GM18511 (cell line): ENCODE measurements around the gene PLEKHO2.
A peak's percentile ranks its signal among the peaks of the same experiment; 100 is the strongest.

ENCODE experiments used
- ATAC-seq: cut with Tn5 transposase; IDR thresholded peaks from one replicate; pipeline ENCODE4 v1.9.1; 2021; ENCODE audit warnings: mild to moderate bottlenecking, moderate library complexity; ENCODE audit not compliant: unreplicated experiment

PLEKHO2 gene

DNA sequence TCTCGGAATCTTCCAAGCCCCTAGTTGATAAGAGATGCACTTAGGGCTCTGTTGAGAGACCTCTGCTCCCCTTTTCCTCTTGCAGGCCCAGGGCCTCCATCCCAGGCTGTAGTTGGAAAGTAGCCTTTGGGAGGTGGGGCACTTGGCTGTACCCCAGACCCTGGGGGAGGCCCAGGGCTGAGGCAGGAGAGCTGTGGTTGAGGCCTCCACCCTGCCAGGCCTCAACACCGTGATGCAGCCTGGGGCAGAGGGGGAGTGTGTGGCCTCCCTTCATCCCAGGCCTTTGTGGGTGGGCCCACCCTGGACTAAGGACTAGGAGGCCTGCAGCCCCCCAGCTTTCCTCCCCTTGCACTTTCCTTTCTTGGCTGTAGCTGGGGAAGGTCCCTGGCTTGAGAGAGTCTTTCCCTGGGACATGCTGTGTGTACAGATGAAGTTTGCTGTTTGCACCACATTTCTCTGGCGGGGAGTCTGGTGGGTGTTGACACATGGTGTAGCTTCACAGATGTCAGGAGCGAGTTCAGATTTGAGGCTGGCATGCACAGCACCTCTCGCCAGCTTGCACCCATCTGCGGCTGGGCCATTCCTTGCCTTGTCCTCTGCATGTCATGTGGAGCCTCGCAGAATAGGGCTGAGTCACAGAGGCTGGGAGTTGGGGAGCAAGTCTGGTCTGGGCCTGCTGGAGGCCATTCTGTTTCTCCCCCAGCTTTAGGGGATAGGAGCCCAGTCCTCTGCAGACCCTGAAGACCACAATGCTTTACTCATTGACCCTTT lies 13.7 kb downstream of the PLEKHO2 start:
- no peak for ATAC-seq

DNA sequence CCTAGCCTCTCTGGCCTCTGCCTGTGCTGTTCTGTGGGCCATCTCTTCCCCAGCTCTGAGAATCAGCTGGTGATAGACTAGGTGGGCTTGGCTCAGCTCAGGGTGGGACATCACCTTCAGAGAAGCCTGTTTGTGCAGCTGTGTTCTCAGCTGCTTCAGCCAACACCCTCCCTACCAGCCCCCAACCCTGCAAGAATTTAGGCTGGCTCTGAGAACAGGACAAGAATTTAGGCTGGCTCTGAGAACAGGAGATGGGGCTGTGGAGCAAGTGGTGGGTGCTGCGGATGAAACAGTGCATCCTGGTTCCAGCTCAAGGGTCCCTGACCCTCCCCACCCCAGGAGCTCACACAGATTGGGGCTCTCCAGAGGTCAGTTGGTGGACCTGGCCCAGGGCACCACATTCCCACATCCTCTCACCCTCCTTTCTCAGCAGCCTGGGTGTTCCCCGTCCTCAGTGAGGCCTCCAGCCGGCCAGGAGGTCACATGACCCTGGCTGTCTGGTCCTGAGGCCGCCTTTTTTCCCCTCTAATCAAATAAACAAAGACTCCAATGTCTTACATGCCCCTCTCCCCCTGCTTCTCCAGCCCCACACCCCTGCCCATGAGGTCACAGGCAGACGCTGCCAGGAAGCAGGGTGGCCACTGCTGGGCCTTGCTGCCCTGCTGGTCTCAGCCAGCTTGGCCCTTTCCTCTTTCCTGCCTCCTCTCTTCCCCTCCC lies 14.9 kb downstream of the PLEKHO2 start:
- no peak for ATAC-seq

DNA sequence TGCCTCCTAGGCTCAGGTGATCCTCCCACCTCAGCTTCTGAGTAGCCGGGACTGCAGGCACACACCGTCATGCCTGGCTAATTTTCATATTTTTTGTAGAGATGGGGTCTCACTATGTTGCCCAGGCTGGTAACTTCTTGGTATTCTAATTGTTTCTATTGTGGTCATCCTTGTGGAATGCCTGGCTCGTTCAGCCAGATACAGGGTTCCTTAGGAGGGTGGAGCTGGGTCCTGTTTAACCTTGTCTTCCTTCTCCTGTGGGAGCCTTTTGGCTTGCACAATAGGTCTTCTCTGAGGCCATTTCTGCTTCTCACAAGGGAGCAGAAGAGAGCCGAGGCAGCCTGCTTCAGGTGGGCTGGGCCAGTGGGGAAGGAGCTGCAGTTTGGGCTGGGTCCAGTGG lies 15.7 kb downstream of the PLEKHO2 start:
- ATAC-seq, result no peak

DNA sequence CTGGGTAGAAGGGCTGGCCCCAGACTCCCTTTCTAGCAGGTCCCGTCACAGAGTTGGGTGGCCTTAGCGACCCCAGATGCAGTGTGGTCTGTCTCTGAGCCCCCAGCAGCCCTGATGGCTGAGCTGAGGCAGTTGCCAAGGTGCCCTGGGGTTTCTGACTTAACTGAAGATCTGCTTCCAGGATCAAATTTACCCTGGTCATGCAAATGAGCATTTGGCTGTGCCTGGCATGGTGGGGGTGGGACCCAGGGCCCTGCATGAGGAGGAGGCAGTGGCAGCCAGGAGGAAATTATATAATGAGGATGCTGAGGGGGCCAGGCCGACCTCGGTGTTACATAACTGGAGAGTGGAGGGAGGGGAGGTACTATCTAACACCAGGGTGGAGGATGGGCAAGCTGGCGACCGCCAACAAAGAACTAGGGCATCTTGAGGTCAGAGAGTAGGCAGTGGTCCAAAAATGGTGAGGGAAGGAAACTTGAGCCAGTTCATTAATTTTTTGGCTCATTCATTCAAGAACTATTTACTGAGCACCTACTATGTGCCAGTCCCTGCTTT lies 16.4 kb downstream of the PLEKHO2 start:
- no peak for ATAC-seq

DNA sequence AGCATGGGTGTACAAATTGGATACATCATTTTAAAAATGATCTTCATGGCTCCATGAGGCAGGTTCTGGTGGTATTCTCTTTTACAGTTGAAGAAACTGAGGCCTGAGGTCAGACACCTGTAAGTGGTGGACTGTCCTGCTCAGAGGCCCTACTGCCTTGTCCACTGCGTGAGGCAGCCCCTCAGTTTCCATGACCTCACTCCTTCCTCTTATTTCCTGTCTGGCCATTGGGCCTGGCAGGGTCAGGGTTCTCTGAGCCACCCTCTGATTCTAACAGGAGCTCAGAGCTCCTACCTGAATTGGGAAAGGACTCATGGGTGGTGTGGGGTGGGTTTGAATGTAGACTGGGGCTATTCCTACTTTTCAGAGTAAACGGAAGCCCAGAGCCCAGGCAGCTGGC lies 17.5 kb downstream of the PLEKHO2 start:
- ATAC-seq, result no peak

DNA sequence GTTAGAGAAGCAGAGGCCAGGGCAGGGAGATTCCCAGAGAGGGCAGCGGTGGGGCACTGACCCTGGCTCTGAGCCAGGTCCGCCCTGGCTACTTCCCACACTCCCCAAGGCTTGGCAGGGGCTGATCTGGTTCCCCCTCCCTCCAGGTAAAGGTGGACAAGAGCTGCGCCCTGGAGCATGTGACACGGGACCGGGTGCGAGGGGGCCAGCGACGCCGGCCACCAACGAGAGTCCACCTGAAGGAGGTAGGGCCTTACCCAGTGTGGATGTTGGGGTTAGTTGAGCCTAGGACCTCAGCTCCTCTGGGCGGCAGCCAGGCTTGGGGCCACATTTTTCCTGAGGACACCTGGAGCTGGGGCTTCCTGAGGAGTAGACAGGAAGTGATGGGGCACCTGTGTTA lies 19.6 kb downstream of the PLEKHO2 start:
- ATAC-seq, result no peak

DNA sequence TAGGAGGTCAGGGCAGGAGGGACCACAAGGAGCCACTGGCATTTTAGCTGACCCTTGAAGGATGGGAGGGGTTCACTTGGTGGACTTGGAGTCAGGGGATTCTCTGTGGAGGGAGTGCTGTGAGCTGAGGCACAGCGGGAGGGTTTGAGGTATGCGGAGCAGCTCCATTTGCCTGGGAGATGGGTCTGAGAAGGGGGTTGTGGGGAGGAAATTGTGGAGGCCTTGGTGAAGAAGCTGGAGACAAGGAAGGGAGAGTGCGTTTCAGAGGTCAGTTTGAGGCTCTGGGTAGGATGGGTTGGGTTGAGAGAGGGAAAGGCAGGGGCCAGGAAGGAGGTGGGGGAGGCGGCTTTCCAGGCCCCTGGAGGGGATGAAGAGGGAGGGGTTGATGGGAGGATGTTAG lies 20.2 kb downstream of the PLEKHO2 start:
- ATAC-seq, result no peak

DNA sequence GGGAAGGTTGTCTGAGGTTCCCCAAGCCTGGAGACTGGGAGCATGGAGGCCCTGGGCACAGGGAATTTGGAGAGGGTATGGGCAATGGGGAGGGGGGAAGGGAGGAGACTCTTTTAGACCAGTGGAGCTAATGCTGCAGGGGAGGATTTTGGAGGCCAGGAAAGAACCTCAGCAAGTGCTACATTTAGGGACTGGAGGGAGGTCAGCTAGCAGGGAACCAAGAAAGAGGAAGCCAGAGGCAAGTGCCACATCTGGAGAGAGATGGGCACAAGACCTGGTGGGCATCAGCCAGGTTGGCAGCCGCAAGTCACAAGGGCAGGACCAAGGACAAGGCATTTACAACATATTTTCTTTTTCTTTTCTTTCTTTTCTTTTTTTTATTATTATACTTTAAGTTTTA lies 20.7 kb downstream of the PLEKHO2 start:
- ATAC-seq, result no peak

DNA sequence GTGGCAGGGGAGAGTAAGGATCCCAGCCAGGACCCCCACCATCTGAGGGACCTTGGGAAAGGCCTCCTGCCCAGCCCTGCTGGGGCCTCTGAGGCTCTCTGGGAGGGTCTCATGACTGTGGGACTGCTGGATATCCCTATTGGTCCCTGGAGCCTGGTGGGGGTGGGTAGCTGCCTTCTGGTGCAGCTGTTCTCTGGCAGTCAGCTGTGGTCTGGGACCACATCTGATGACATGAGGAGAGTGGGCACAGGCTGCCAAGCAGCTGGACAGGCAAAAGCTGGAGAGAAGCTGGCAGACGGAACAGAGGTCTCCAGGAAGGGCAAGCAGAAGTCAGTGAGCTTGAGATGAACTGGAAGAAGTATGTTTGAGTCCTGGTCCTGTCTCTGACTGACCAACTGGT lies 22.4 kb downstream of the PLEKHO2 start:
- ATAC-seq, result no peak

DNA sequence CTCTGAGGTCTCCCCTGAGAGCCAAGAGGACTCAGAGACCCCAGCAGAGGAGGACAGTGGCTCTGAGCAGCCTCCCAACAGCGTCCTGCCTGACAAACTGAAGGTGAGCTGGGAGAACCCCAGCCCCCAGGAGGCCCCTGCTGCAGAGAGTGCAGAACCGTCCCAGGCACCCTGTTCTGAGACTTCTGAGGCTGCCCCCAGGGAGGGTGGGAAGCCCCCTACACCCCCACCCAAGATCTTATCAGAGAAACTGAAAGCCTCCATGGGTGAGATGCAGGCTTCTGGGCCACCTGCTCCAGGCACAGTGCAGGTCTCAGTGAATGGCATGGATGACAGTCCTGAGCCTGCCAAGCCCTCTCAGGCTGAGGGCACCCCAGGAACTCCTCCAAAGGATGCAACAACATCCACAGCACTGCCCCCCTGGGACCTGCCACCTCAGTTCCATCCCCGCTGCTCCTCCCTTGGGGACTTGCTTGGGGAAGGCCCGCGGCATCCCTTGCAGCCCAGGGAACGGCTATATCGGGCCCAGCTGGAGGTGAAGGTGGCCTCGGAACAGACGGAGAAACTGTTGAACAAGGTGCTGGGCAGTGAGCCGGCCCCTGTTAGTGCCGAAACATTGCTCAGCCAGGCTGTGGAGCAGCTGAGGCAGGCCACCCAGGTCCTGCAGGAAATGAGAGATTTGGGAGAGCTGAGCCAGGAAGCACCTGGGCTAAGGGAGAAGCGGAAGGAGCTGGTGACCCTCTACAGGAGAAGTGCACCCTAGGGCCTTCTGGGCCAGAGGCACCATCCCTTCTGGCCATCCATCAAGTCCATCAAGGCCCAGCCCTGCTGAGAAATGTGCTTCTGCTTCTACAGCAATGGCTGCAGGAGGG lies 23.6 kb downstream of the PLEKHO2 start:
- peak; percentile 54 for ATAC-seq

DNA sequence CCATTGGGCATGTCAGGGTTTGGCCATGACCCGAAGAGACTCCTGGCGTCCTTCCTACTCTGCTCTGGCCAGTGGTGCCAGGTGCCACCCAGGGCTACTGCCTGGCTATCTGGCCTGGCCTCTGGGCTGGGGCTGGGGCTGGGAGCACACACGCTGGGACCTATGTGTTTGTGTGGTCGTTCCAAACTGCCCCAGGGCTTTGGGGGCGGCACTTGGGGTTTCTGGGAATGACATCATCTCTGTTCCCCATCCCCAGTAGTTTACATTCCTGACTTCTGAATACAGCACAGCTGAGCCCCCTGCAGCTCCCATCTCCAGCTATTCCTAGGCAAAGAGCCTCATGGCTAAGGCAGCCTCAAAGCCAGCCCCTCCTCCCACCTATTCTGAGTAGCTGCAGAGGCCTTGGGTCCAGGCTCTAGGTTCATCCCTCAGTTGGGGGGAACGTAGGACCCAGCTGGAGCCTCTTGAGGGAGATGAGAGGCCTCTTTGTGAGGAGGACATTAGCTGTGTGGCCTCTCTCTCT lies 24.3 kb downstream of the PLEKHO2 start:
- ATAC-seq, result no peak

DNA sequence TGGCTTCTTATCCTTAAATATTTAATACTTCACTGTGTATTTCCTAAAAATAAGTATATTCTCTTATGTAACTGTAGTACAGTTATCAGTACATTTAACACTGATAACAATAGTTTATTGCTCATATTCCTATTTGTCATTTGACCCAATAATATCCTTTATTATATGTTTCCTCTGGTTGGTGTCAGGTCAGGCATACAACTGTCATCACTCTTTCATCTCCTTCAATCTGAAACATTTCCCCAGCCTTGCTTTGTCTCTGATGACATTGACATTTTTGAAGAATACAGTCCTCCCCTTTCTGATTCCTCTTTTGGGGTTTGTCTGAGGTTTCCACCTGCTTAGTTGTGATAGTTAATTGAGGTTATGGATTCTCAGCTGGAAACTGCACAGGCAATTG lies 27.8 kb downstream of the PLEKHO2 start:
- no peak for ATAC-seq

DNA sequence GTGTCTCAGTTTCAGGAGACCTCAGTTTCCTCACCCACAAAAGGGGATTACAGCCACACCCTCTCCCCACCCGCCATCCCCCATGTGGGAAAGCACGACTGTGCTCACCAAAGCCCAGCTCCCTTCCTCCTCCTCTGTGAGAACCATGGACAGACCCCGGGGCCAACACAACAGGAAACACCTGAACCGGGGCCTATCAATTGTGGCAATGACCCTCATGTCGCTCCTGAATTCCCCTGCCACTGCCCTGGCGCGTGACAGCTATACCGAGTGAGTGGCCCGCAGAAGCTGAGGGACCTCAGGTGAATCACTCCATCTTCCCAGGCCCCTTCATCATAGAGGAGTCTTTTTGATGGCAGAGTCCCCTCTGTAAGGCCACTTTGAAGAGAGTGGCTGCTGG lies 28.6 kb downstream of the PLEKHO2 start:
- no peak for ATAC-seq

DNA sequence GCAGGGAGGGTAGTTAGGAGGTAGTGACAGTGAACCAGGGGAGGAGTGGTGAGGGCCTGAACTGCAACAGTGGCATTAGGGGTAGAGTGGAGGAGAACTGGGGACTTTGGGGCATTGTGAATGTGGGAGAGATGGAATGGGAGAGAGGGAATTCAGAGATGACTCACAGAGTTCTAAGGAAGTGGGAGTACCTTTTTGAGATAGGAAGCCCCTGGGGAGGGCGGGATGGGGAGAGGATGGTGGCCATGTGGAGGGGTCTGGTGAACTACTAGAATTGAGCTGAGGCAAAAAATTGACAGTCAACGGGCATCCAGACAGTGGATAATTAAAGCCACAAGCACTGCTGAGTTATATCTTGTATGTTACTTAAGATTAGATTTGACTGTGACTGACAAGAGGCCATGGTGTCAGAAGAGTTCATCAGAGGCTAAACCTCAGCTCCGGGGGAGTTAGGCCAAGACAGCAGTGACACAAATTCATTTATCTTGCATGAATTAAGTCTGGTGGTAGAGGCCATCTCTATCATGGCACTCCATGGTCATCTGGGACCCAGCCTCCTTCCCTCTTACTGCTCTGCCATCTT lies 34.0 kb downstream of the PLEKHO2 start:
- ATAC-seq, result no peak

DNA sequence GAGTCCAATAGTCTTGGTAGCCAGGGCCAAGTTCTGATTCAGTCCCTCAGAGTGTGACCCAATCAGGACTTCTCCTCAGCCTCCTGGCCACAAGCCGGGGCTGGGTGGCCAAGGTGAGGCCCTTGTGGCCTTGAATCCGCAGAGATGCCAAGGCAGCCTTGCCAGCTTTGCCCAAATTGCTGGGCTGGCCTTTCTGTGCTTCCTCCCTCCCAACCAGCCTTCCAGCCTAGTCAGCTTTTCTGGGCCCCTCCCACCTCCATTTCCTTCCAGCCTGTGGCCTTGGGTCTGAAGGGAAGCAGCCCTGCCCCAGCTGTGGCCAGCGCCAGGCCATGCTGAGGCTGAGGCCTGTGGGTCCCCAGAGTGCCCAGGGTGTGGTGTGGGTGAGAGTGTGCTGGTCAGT lies 35.7 kb downstream of the PLEKHO2 start:
- no peak for ATAC-seq

DNA sequence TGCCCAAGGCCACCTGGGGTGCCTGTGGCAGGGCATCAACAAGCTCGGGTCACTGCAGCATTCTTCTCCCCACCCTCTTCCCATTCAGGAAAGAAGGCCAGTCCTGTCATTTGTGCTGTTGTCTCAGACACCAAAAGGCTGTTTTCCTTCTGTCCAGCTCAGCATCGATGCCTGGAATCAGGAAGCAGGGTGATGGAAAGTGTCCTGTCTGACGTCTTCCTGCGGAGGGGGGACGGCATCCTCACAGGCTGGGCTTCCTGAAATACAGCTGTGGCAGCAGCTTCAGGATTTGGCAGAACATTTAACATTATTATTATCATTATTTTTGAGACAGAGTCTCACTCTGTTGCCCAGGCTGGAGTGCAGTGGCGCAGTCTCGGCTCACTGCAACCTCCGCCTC lies 37.0 kb downstream of the PLEKHO2 start:
- ATAC-seq, result no peak

DNA sequence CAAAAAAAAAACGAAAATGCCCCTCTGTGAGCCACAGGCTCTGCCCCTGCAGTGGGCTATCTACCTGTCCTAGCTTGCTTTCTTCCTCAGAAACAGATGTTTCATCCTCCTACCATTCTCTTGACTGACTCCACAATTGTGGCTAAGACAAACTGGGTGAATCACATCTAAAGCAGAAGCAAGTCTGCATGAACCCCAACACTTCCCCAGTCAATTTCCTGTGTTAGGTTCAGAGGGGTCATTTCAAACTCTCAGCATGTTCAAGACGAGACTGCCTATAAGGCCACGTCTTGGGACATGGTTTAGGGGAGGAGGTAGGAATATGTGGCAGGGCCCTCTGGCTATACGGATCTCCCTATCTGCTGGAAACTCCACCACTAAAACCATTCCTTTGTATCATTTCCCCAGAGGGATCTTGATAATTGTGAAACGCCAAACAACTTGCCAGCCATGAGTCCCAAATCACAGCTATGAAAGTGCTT lies 41.4 kb downstream of the PLEKHO2 start:
- ATAC-seq, result peak; percentile 64

DNA sequence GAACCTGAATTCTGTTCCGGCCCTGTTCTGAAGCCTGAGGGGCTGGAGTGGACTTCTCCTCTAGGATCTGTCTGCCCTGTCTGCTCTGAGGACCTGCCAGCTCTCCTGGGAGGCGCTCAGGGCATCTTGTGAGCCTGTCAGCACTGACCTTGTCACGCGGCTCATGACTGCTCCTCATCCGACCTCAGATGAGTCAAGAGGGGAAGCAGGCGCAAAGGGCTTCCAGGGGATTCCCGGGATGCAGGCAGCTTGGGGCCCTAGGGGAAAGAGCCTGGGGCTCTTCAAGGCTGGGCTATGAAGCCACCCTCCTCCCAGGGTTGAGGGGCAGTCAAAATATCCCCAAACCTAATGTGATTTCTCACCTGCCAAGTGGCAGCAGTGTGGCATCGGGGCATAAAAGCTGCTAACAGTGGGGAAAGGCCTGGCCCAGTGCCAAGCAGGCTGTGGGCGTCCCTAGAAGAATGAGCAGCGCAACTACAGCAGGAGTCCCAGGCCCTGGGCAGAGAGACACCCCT lies 42.3 kb downstream of the PLEKHO2 start:
- peak; percentile 69 for ATAC-seq

DNA sequence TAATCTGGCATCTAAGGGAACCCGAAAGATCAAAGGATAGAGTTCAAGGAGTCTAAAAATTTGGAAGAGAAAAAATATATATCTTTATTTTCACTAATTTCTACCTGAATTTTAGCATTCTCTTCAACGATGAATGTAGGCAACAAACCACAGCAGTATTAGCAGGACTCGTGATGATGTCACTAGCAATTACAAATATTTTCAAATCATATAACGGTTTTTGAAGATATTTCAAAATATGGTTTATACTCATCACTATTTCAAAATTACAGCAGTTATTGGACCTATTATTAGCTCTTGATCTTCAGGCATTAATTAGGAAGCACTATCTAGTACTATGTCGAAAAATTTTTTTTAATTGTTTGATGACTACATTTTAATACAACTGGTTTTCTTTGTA lies 43.0 kb downstream of the PLEKHO2 start:
- no peak for ATAC-seq

DNA sequence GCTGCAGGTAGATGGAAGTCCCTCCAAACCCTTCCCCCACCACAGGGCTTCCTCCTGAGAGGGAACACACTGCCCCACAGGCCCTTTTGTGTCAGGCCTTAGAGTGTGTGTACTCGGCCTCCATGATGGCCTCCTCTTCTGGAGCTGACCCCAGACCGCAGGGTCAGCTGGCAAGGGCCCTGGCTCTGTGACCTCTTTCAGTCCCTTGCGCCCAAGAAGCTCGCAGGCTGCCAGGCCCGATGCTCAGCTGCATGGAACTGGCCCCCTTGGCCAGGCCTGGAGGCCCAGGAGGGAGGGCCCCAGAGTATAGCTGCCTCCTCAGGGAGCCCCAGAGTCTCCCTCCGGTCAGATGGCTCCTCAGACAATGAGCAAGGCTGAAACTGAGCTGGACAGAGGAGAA lies 46.6 kb downstream of the PLEKHO2 start:
- ATAC-seq, result no peak
